Cerebellar nuclear complex (tissue), 1 donor: ENCODE measurements around the gene JAKMIP2.
"Not testable (repeated sequence)": the region's sequence is repeated elsewhere in the genome, so short reads cannot be mapped to it uniquely, and the experiment has no call there.

Experiments used
- DNase-seq, 2 experiments: peaks; one replicate each; lab custom pipeline; 2025; lab: John Stamatoyannopoulos, UW

The JAKMIP2 gene

DNA sequence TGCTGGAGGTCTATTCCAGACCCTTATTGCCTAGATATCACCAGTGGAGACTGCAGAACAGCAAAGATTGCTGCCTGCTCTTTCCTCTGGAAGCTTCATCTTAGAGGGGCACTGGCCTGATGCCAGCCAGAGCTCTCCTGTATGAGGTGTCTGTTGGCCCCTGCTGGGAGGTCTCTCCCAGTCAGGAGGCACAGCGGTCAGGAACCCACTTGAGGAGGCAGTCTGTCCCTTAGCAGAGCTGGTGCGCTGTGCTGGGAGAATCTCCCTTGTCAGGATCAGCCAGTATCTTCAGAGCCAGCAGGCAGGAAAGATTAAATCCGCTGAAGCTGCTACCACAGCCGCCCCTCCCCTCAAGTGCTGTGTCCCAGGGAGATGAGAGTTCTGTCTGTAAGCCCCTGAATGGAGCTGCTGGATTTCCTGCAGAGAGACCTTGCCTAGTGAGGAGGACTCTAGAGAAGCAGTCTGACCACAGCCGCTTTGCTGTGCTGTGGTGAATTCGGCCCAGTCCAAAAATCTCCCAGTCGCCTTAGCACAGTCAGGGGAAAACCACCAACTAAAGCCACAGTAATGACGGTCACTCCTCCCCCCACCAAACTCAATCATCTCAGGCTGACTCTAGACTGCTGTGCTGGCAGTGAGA lies 124.1 kb downstream of the JAKMIP2 start:
- DNase-seq = no peak

DNA sequence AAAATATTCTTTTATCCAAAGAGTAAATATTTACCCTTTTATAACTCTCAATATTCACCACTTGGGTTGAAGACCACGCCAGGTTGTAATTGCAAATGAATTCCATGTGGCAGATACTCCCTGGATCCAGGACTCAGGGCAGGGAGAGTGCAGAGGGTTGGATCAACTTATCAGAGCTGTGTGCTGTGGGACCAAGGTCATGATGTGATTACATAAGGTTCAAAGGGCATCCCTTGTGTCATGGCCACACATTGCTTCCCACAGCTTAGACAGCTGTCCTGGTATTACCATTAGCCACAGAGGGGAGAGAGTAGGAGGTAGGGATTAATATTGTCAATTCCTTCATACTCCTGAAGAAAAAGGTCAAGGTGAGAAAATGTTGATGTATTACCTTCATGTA lies 133.9 kb downstream of the JAKMIP2 start:
- DNase-seq = no peak

DNA sequence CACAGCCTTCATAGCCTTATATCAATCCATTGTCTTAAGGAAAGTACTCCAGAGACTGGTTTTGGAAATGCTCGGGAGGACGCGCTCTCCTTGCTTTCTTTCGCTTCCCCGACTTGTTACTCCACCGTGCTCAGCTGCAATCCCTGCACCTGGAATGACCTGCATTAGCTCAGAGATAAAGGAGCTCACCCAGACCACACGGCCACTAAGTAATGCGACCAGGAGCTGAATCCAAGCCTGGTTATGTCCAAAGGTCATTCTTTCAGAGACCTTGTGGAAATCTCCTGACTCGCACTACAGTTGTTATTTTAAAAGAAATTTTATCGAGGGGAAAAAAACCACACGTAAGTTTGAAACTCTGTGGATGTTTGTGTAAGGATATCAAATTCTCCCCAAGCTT lies 137.3 kb downstream of the JAKMIP2 start:
- DNase-seq = no peak

DNA sequence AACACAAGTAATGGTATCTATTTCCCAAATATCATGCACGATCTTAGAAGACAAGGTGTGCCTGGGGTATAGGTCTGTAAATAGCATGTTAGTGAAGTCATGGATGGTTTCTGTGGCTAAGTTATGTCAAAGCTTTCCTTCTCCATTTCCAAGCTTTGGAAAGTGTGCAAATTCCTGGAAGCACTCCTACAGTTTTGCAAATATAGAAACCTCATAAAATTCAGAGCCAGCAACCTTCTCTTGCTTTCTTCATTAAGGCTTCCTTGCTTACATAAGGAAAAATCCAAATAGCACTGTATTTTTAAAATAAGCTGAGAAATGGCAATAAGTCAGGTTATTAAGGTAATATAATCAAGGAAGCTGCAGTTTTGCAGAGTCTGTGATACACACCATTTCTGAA lies 138.1 kb downstream of the JAKMIP2 start:
- DNase-seq = no peak

DNA sequence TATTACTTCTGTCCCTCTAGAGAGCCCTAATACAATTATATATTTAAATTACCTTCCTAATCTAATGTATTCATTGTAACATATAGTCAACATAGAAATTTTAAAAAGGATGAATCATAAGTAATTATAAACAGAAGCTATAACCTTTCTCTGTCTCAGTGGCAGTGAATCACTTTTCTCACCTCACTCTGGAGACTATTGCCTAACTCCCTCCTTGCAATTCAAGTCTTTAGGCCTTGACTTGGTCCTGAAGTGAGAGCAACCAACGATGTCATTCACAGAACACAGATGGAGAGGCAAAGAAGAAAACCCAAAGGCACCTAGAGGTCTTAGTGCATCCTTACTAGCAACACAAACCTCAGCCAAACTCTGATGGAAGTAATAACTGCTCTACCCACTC lies 139.4 kb downstream of the JAKMIP2 start:
- no peak for DNase-seq

DNA sequence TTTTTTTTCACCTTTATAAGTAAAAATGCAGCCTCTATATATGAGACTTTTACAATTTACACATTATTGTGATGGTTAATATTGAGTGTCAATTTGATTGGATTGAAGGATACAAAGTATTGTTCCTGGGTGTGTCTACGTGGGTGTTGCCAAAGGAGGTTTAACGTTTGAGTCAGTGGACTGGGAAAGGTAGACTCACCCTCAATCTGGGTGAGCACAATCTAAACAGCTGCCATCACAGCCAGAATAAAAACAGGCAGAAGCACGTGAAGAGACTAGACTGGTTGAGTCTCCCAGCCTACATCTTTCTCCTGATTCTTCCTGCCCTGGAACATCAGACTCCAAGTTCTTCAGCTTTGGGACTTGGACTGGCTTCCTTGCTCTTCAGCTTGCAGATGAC lies 139.9 kb downstream of the JAKMIP2 start:
- DNase-seq = no peak

DNA sequence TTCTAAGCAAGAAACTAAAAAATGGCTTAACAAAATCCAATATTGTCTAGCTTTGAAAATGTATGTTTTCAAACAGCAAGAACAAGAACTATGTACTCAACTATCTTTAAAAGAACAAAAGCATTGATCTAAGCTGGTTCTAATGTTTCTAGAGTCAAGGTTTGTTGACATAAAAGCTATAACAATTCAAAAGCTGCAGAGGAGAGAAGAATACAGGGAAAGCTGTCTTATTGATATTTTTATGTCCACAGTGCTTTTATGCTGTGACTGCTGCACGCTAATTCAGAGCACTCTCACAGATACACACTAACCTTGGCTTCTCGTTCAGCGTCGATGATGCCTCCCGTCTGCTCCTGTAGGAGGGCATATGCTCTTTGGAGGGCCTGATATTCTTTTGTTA lies 143.2 kb downstream of the JAKMIP2 start:
- DNase-seq = no peak

DNA sequence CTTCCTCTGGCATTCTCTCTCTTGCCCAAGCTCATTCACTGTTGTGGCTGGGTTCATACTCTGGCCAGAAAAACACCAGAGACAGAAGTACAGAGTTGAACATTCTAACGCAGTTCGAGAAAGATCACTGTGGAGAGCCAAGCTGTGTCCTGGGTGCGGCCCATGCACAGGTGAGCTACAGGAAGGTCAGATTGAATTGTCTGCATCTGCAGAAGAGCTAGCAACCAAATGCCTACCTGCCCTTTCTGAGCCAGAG lies 145.9 kb downstream of the JAKMIP2 start:
- no peak for DNase-seq

DNA sequence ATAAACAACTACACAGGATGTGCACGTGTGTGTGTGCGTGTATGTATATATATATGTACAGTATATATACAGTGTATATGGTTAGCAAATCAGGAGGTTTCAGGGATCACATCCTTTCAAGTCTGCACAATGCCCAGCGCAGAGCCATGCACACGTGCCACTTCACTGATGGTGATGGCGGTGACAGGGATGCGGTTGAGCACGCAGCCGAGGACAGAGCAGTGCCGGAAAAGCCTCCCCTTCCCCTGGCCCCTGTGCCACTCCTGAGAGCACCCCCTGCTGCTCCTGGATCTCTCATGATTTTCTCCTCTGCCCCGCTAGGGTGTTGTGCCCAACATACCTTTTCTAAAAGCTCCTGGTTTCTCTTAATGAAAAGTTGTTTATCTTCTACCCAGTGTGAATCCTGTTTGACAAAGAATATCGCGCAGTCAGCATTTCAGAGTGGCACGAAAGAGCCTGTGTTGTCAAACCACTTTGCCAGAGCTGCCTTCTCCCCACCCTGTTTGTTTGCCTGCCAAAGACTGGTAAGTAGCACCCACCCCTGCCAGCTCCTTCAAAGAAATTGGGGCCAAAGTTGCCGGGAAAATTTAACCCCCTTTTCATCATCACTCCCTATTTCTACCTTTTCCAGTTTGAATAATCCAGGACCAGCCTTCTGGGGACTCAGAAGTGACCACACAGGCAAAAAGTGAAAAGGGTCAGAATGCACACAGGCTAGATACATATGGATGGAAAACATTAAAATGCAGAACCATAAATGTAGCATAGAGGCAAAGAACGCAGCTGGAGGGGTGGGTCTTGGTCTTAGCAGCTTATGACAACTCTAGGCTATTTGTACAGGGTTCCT lies 146.4 kb downstream of the JAKMIP2 start:
- no peak for DNase-seq

DNA sequence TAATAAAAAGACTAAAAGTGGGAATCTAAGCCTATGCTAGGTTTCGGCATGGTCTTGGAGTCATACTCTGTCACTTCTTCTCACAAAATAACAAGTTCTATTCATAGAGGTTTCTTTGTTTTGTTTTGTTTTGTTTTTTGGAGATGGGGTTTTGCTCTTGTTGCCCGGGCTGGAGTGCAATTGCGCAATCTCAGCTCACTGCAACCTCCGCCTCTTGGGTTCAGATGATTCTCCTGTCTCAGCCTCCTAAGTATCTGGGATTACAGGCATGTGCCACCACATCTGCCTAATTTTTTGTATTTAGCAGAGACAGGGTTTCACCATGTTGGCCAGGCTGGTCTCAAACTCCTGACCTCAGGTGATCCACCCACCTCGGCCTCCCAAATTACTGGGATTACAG lies 147.1 kb downstream of the JAKMIP2 start:
- not testable (repeated sequence) for DNase-seq

DNA sequence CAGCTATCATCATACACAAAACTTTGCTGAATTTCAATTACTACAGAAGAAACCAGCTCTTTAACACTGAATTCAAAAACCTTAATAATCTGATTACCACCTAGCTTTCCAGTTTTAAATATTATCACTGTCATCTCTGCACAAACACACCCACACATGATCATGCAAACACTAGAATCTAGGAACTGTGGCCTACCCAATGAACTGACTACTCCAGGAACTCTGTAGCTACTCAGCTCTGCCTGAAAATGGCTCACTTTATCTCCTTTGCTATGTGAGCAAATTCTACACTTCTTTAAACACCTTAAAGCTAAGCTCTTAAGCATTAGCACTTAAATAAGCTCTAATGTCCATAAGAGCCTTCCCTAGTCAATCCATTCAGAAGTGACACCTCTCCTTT lies 149.4 kb downstream of the JAKMIP2 start:
- DNase-seq = no peak

DNA sequence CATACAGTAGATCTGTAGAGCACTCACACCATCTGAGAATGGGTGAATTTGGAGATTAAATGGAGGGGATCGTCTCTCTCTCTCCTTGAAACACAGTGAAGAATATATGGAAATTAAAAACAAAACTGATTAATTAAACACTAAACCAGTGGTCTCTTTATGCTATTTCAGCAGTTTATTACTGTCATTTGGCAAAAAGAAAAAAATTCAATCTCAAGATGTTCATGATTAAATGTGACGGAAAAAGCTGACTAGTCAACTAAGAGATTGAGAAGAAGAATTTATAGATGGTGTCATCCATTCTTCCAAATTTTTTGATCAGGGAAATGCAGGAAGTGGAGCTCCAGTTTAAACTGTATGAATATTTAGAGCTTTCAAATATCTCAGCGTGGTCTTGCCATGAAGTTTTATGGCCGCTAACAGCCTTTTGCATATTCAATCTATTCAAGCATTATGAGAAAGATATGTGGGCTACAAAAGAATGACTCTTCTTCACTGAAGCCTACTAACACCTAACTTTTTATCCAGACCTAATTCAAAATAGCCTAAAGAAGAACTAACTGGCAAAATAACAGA lies 151.0 kb downstream of the JAKMIP2 start:
- no peak for DNase-seq

DNA sequence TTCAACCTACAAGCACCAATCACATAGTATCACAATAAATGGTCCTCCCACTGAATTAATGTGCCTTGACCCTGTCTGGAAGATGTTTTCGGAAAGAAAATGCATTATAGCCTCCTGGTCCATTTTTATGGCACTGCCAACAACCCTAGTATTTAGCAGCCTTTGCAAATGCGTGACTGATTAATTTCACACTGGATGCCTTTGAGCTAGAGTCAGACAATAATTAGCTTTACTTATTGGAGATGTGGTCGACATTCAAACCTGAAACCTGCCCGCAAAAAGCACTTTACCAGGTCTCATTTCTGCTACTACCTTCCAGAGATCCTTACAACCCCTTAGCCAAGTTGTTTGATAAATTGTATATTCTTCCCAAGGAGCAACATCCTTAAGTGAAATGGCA lies 153.3 kb downstream of the JAKMIP2 start:
- no peak for DNase-seq

DNA sequence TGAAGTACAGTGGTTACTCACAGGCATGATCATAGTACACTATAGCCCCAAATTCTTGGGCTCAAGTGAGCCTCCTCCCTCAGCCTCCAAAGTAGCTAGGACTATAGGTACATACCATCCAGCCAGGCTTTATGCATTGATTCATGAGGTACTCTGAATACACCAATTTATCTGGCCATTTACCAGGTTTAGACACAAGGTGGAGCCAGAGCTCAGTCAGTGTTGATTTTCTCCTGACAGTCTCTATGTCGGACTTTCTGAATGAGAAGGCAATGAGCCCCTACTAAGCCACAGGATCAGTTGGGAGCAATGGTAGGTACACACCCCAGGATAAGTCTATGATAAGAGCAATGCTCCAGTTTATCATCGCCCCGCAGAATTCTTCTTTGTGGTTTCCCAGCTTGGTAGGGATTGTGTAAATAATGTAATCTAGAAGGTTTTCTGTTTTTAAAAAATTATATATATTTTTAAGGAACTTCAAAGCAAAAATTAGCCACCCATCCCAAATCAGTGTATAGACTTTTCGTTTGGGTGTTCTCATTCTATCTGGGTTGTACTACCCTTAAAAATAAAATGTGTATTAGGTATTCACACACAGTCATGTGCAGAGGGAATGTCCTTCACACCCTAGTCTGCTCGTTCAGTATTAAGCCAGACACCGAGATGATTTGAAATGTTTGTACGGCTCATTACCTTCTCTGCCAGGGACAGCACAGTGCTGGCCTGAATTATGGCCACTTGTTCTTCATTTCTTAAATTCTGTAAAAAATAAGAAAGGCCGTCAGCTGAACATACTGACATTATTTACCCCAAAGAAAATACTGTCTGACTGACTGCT lies 154.3 kb downstream of the JAKMIP2 start:
- peak; percentile 11 to 78 for DNase-seq

DNA sequence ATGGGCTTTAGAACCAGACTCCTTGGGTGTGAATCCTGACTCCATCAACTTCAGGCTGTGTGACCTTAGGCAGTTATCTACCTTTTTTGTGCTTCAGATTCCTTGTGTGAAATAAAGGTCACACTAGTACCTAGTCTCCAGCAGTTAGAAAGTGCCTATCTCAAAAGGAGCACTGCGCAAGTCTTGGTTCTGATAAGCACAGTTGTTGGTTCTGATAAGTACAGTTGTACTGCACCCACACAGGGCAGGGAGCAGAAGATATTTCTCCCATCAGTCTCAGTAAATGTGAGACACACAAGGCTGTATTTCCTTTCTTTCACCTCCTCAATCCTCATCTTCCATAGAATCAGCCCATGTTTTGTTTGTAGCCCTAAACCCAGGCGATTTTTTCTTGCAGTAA lies 156.1 kb downstream of the JAKMIP2 start:
- no peak for DNase-seq

DNA sequence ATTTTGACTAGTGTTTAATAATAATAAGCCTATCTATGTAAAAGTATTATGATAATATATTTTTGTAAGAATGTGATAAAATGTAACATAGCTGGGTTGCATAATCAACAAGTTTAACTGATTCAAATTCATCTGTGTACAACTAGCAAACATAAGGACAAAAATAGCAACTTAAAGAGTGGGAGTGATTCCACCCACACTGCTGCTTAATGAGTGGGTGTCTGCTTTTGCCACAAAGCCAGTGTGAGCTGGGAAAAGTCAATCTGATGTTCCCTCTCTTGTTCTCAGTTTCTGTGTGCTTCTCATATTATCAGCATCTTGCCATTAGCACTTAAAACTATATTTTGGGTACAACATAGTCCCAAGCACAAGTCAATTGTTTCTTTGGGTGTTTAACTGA lies 161.5 kb downstream of the JAKMIP2 start:
- DNase-seq = no peak

DNA sequence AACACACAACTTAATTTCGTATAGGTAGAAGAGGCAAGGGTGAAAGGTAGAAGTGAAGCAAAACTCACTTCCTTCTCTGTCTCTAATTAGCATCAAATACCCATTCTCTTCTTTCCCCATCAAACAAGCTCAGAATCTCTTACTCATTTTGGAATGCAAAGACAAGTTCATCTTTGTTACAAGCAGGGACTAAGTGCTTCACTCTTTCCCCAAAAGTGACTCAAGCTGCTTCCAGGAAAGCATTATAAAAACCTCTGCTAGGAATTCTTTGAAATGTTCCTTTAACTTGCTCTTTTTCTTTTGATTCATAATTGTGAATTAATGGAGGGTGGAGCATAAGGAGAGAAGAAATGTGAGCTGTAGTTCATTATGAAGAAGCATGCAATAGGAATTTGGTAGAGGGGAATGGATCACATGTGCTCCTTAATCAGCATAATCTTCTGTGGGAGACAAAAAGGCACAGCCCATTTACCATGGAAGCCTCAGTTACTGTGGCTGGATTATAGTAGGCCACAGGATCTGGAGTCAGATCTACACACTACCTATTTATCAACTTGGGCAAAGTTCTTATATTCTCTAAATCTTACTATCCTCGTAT lies 163.1 kb downstream of the JAKMIP2 start:
- DNase-seq = no peak

DNA sequence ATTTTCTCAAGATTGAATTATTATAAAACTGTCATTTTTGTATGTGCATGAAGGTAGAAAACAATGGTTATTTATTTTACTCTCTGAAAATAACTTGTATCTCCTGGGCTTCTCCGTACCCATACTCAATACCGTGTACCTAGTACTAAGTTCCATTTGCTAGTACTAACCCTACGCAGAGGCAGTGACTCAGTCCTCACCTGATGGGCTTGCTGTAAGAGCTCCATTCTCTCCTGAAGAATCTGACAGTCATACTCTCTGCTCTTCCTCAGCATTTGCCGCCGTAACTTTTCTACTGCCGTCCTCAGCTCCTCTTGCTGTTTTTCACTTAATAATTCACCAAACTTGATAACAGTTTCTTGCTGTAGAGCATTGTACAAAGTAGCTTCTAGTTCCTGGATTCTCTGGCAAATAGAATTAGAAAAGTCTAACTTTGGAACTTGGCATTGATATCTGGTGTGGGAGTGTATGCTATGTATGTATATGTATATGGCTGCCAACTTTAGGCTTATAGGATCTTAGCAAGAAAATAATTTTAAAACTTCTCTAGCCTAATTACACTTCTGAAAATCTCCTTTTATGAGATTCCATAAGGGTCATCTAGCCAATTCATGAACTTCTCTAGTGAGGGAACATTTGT lies 164.7 kb downstream of the JAKMIP2 start:
- DNase-seq = no peak

DNA sequence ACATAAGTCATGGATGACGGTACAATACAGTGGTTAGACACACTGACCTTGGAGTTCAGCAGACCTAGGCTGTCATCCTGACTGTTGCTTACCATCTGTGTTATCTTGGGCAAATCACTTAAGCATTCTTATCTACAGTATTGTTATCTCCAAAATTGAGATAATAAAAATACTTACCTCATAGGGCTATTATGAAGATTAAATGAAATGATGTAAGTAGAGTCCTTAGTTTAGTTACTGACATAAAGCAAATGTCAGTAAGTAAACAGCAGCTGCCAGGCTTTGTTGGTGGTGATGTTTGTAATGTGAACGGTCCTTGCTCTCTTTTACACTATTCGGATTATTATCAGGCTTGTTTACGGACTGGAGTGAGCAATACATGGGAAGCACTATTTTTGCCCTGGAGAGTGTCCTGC lies 165.3 kb downstream of the JAKMIP2 start:
- DNase-seq = no peak

DNA sequence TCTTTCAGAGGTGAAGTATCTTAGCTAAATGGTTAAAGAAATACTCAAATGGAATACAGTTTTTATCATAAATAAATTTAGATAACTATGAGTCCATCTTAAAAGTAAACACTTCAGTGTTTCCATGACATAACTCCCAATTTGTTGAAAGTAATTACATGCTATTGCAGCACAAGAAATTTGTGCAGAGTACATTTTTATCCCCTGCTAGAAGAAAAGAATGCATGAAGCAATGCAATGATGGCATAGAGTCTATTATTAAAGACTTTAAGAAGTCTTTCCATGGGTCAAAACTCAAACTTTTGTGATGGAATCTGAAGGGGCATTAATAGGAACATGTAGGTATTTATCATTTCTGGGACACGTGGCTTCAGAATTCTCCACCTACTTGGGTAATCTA lies 166.1 kb downstream of the JAKMIP2 start:
- DNase-seq = no peak

DNA sequence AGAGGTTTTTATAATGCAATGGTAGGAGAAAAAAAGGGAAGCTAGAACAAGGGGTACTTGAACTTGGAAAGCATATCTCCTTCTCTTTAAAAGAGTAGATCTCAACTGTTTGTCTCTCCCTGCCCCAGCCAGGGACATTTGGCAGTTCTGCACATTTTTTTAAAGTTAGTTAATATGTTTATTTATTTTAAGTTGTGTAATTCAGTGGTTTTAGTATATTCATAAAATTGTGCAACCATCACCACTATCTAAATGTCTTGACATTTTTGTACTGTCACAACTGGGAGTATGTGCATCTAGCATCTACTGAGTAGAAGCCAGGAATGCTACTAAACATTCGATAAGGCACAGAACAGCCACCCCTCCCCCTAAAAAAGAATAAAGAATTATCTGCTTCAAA lies 169.2 kb downstream of the JAKMIP2 start:
- no peak for DNase-seq

DNA sequence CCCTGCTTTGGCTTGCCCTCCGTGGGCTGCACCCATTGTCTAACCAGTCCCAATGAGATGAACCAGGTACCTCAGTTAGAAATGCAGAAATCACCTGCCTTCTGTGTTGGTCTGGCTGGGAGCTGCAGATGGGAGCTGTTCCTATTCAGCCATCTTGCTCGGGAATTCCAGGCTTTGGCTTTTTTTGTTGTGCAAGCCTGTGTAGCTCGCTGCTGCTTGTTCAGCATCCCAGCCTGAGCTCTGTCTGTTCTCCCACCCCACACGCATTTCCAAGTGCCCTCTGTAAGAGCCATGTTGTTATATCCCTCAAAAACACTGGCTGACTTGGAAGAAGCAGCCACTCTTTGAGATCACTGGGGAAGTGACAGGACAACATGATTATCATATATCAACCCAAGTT lies 171.0 kb downstream of the JAKMIP2 start:
- DNase-seq = no peak
